DND-41 (cell line): ENCODE data around the gene COG5.

Source experiments
- ATAC-seq: fragments of 200-7000 bp; cut with Tn5 transposase; 3 replicates; pipeline ENCODE4 v1.9.1; 2021; ENCODE audit warnings: low read depth; ENCODE audit not compliant: insufficient read depth
- DNase-seq: peaks from one replicate; pipeline ENCODE4 v3.0.0-alpha.2; 2020
- H2AFZ ChIP-seq: 2 replicates; pipeline ENCODE4 v1.6.0; 2012; ENCODE audit warnings: low read depth, low read length
- H3K27ac ChIP-seq: 2 replicates; pipeline ENCODE4 v1.5.1; 2012; ENCODE audit warnings: low read length, inconsistent platforms
- H3K27me3 ChIP-seq: fragments of 200-600 bp; sonication (generic); 2 replicates; pipeline ENCODE4 v1.6.0; 2012; ENCODE audit warnings: low read length, mild to moderate bottlenecking, inconsistent platforms; ENCODE audit not compliant: insufficient read depth, poor library complexity
- H3K36me3 ChIP-seq: 2 replicates; pipeline ENCODE4 v1.5.1; 2012; ENCODE audit warnings: low read length, inconsistent platforms; ENCODE audit not compliant: insufficient read depth
- H3K4me1 ChIP-seq: 2 replicates; pipeline ENCODE4 v1.5.1; 2012; ENCODE audit warnings: mild to moderate bottlenecking, low read length; ENCODE audit not compliant: insufficient read depth
- H3K4me2 ChIP-seq: 2 replicates; pipeline ENCODE4 v1.6.0; 2012; ENCODE audit warnings: mild to moderate bottlenecking, moderate library complexity, low read length, inconsistent platforms; ENCODE audit not compliant: insufficient read depth
- H3K4me3 ChIP-seq, 2 experiments: fragments of 200-600 bp in 1 of 2; shearing (Covaris generic) in 1 of 2; 2 replicates each; pipeline ENCODE4 v1.5.1; 2012 to 2016; ENCODE audit warnings: inconsistent platforms in 2 of 2, low read length in 2 of 2, mild to moderate bottlenecking in 2 of 2, low read depth in 1 of 2, moderate library complexity in 1 of 2
- H3K79me2 ChIP-seq: 2 replicates; pipeline ENCODE4 v1.6.0; 2012; ENCODE audit warnings: low read length, inconsistent platforms; ENCODE audit not compliant: insufficient read depth
- H3K9ac ChIP-seq: 2 replicates; pipeline ENCODE4 v1.6.0; 2012; ENCODE audit warnings: low read depth, mild to moderate bottlenecking, inconsistent platforms, low read length, moderate library complexity
- H3K9me3 ChIP-seq: 2 replicates; pipeline ENCODE4 v1.5.1; 2012; ENCODE audit warnings: low read length, moderate library complexity, mild to moderate bottlenecking, inconsistent platforms; ENCODE audit not compliant: insufficient read depth, severe bottlenecking
- H4K20me1 ChIP-seq: 2 replicates; pipeline ENCODE4 v1.6.0; 2012; ENCODE audit warnings: low read length; ENCODE audit not compliant: insufficient read depth
- CTCF ChIP-seq: IDR thresholded peaks from 2 replicates; pipeline ENCODE4 v1.5.1; 2012; ENCODE audit warnings: borderline replicate concordance, low read length, moderate library complexity, mild to moderate bottlenecking; ENCODE audit not compliant: poor library complexity, severe bottlenecking; ENCODE audit errors: extremely low read depth
- EZH2 ChIP-seq: IDR thresholded peaks from 3 replicates; pipeline ENCODE4 v1.6.1; 2012; ENCODE audit warnings: borderline replicate concordance, low read depth, mild to moderate bottlenecking, moderate library complexity, low read length, inconsistent platforms; ENCODE audit not compliant: severe bottlenecking

The COG5 gene

GRCh38 chr7:107414198-107414597 is 149.5 kb downstream of the COG5 start:
- Histone ChIP-seq H3K4me3 (no peak overlapping the region), H3K9ac (no peak overlapping the region), H4K20me1 (no peaks in the 10 kb centered on the region), H3K36me3 (peaks cover 13% of the 10 kb centered on the region; the same call in 1 of the 2 replicates), H2AFZ (no peak overlapping the region), H3K27me3 (no peaks in the 10 kb centered on the region), H3K4me1 (no peaks in the 10 kb centered on the region), H3K79me2 (no peaks in the 10 kb centered on the region), H3K9me3 (no peaks in the 10 kb centered on the region), H3K4me2 (no peak overlapping the region), H3K27ac (no peak overlapping the region)
- ATAC-seq (no peak), DNase-seq (no peak)
- TF ChIP-seq CTCF, result no peak
- TF ChIP-seq EZH2, result no peak

DNA sequence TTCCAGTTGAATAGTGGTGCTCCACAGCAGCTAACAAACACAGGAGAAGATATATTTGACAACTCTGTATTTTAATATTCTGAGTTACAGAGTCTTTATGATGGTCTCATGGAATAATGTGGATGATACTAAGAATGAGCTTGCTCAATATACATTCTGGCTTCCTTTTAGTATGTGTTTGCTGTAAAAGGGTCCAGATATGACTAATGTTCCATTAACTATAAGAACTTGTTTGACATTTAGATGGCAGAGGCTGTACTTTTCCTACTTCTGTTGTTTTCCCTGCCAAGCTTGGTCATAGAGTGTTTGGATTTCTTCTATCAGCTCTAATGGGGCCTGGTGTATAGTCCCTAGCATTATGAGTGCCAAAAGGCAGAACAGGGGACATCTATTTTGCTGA is 155.4 kb downstream of the COG5 start:
- no peak overlapping the region for H3K4me3 ChIP-seq
- H3K9me3 ChIP-seq, result no peaks in the 10 kb centered on the region
- no peak overlapping the region for H3K9ac ChIP-seq
- no peaks in the 10 kb centered on the region for H3K27me3 ChIP-seq
- H3K36me3 ChIP-seq, result peaks cover 13% of the 10 kb centered on the region; the same call in 1 of the 2 replicates
- no peaks in the 10 kb centered on the region for H4K20me1 ChIP-seq
- no peak overlapping the region for H2AFZ ChIP-seq
- TF ChIP-seq EZH2 (no peak), CTCF (no peak)
- H3K4me2 ChIP-seq, result no peak overlapping the region
- DNase-seq (no peak), ATAC-seq (no peak)
- H3K27ac ChIP-seq, result no peak overlapping the region
- H3K4me1 ChIP-seq, result no peaks in the 10 kb centered on the region
- no peaks in the 10 kb centered on the region for H3K79me2 ChIP-seq

- H2AFZ ChIP-seq, result no peak overlapping the region
- H3K27ac ChIP-seq, result no peak overlapping the region
- ATAC-seq (no peak), DNase-seq (no peak)
- peaks cover 13% of the 10 kb centered on the region; the same call in 1 of the 2 replicates for H3K36me3 ChIP-seq
- TF ChIP-seq EZH2 (no peak), CTCF (no peak)
- H3K27me3 ChIP-seq, result no peaks in the 10 kb centered on the region
- no peaks in the 10 kb centered on the region for H3K79me2 ChIP-seq
- no peaks in the 10 kb centered on the region for H3K4me1 ChIP-seq
- H3K9ac ChIP-seq, result no peak overlapping the region
- H4K20me1 ChIP-seq, result no peaks in the 10 kb centered on the region
- no peak overlapping the region for H3K4me2 ChIP-seq
- no peaks in the 10 kb centered on the region for H3K9me3 ChIP-seq
- H3K4me3 ChIP-seq, result no peak overlapping the region
These were observed 158.2 kb downstream of the COG5 start for GRCh38 chr7:107405559-107405958.
